Liver (tissue), 9 donors: ENCODE measurements around the gene ARAP2. TPM values are rescaled to one million over a fixed set of nuclear protein-coding genes. Genes with fewer than 3 reads are reported as not detected.

ENCODE experiments used
- DNase-seq: peaks from one replicate; pipeline ENCODE4 v3.0.0-alpha.2; 2017; ENCODE audit warnings: low spot score
- H3K27ac ChIP-seq, 2 donors: one replicate each; pipeline ENCODE4 v1.7.0; 2013; ENCODE audit warnings: inconsistent platforms in 2 of 2, low read length in 2 of 2, control low read depth in 1 of 2, low read depth in 1 of 2, mild to moderate bottlenecking in 1 of 2
- H3K27me3 ChIP-seq, 4 donors: one replicate each; pipeline versions ENCODE4 v1.6.1 to v1.7.0; 2013; ENCODE audit warnings: low read length in 3 of 4, inconsistent platforms in 1 of 4, mild to moderate bottlenecking in 1 of 4, moderate library complexity in 1 of 4; ENCODE audit not compliant: control insufficient read depth in 4 of 4, insufficient read depth in 4 of 4
- H3K36me3 ChIP-seq, 4 donors: one replicate each; pipeline versions ENCODE4 v1.6.1 to v1.7.0; 2013; ENCODE audit warnings: low read length in 3 of 4, mild to moderate bottlenecking in 3 of 4, low read depth in 1 of 4, moderate library complexity in 1 of 4; ENCODE audit not compliant: control insufficient read depth in 4 of 4, insufficient read depth in 3 of 4
- H3K4me1 ChIP-seq, 4 donors: one replicate each; pipeline versions ENCODE4 v1.6.1 to v1.7.0; 2013; ENCODE audit warnings: low read length in 3 of 4, mild to moderate bottlenecking in 3 of 4, moderate library complexity in 1 of 4; ENCODE audit not compliant: control insufficient read depth in 4 of 4, insufficient read depth in 4 of 4
- H3K4me3 ChIP-seq, 3 donors: one replicate each; pipeline versions ENCODE4 v1.6.1 to v1.7.0; 2013; ENCODE audit warnings: low read length in 3 of 3, control low read depth in 1 of 3, low read depth in 1 of 3, mild to moderate bottlenecking in 1 of 3
- H3K9ac ChIP-seq, 2 donors: one replicate each; pipeline ENCODE4 v1.7.0; 2013; ENCODE audit warnings: low read length in 2 of 2, mild to moderate bottlenecking in 2 of 2, moderate library complexity in 2 of 2, control low read depth in 1 of 2, low read depth in 1 of 2
- H3K9me3 ChIP-seq, 4 donors: one replicate each; pipeline versions ENCODE4 v1.6.1 to v1.7.0; 2013; ENCODE audit warnings: low read length in 3 of 4; ENCODE audit not compliant: control insufficient read depth in 4 of 4
- CTCF ChIP-seq: fragments of 150-350 bp; IDR thresholded peaks from 2 replicates; pipeline ENCODE4 v1.5.1; 2017; ENCODE audit warnings: improper control_type of control experiment, low read depth, low read length; ENCODE audit not compliant: missing input control
- FOXA1 ChIP-seq: IDR thresholded peaks from 2 replicates; pipeline ENCODE4 v1.6.1; 2016; ENCODE audit warnings: antibody characterized with exemption
- FOXA2 ChIP-seq: IDR thresholded peaks from 2 replicates; pipeline ENCODE4 v1.6.1; 2016; ENCODE audit warnings: antibody characterized with exemption
- GABPA ChIP-seq, 2 donors: IDR thresholded peaks in 1 of 2; conservative IDR thresholded peaks in 1 of 2; 2 replicates each; pipeline ENCODE4 v1.6.1; 2016; ENCODE audit warnings: antibody characterized with exemption in 2 of 2, mild to moderate bottlenecking in 1 of 2, moderate library complexity in 1 of 2
- HNF4A ChIP-seq, 2 donors: conservative IDR thresholded peaks; 2 replicates each; pipeline ENCODE4 v1.6.1; 2016; ENCODE audit warnings: antibody characterized with exemption in 2 of 2, mild to moderate bottlenecking in 2 of 2
- HNF4G ChIP-seq: IDR thresholded peaks from 2 replicates; pipeline ENCODE4 v1.6.1; 2016; ENCODE audit warnings: antibody characterized with exemption
- JUND ChIP-seq, 2 donors: IDR thresholded peaks; 2 replicates each; pipeline ENCODE4 v1.6.1; 2016; ENCODE audit warnings: antibody characterized with exemption in 2 of 2
- MAX ChIP-seq: IDR thresholded peaks from 2 replicates; pipeline ENCODE4 v1.6.1; 2016; ENCODE audit warnings: antibody characterized with exemption
- NR2F2 ChIP-seq: IDR thresholded peaks from 2 replicates; pipeline ENCODE4 v1.6.1; 2016; ENCODE audit warnings: antibody characterized with exemption
- RAD21 ChIP-seq, 2 donors: IDR thresholded peaks; 2 replicates each; pipeline ENCODE4 v1.6.1; 2016; ENCODE audit warnings: antibody characterized with exemption in 2 of 2, mild to moderate bottlenecking in 2 of 2
- REST ChIP-seq: IDR thresholded peaks from 2 replicates; pipeline ENCODE4 v1.6.1; 2016; ENCODE audit warnings: antibody characterized with exemption, mild to moderate bottlenecking
- RXRA ChIP-seq, 2 donors: IDR thresholded peaks; 2 replicates each; pipeline ENCODE4 v1.6.1; 2017 to 2018; ENCODE audit warnings: antibody characterized with exemption in 2 of 2, mild to moderate bottlenecking in 1 of 2
- SP1 ChIP-seq: IDR thresholded peaks from 2 replicates; pipeline ENCODE4 v1.6.1; 2018; ENCODE audit warnings: antibody characterized with exemption, mild to moderate bottlenecking
- YY1 ChIP-seq: IDR thresholded peaks from 2 replicates; pipeline ENCODE4 v1.6.1; 2016; ENCODE audit warnings: antibody characterized with exemption, mild to moderate bottlenecking
- ZBTB33 ChIP-seq: IDR thresholded peaks from 2 replicates; pipeline ENCODE4 v1.6.1; 2016; ENCODE audit warnings: antibody characterized with exemption
- WGBS: extraction: QIAGEN DNeasy Blood & Tissue Kit; methylation state at CpG from one replicate; pipeline ENCODE4 v1.1.7; 2013; 5-methylcytosine and 5-hydroxymethylcytosine counted together
- polyA plus RNA-seq, 2 donors: library from polyadenylated mRNA; stranded (reverse) in 1 of 2; unstranded in 1 of 2; fragments of 200-250 nt in 1 of 2; fragments of >200 nt in 1 of 2; fragmentation: Nextera tagmentation in 1 of 2; extraction: Ambion mirVana in 1 of 2; gene quantifications; one replicate each; pipeline versions ENCODE4 v1.2.1 to v1.2.3, GENCODE V29; 2013 to 2015
- total RNA-seq, 2 donors: library from RNA; depleted of rRNA; stranded (reverse); fragments of >200 nt; gene quantifications; one replicate each; pipeline ENCODE4 v1.2.3, GENCODE V29; 2014
- donor health status: healthy.
- donor health status: healthy.
- donor health status: healthy.
- donor health status: healthy.
- donor health status: healthy.

ARAP2 gene
- total and polyA plus RNA-seq, 4 donors, result 1.6 to 23.6 (median 5.4) TPM

- H3K4me1 ChIP-seq, result no peaks in the 10 kb centered on the region
- H3K27me3 ChIP-seq, result no peaks in the 10 kb centered on the region
- H3K4me3 ChIP-seq, result no peak overlapping the region
- no peak for TF ChIP-seq RAD21 (IDR thresholded peaks at IDR 0.05)
- no peak for TF ChIP-seq FOXA2
- TF ChIP-seq FOXA1, result no peak
- TF ChIP-seq REST, result no peak
- no peak for TF ChIP-seq JUND (IDR thresholded peaks at IDR 0.05)
- no peak for TF ChIP-seq NR2F2
- no peak overlapping the region for H3K27ac ChIP-seq
- WGBS, result 90% methylated on average over 4 of the region's 4 CpGs
- no peaks in the 10 kb centered on the region for H3K9me3 ChIP-seq
- peaks cover 4 to 35% (median 24%) of the 10 kb centered on the region in 4 donors for H3K36me3 ChIP-seq
- no peak for DNase-seq
- H3K9ac ChIP-seq, result no peak overlapping the region
Measured at GRCh38 chr4:36082817-36083216, 161.5 kb downstream of the ARAP2 start.

- H3K4me3 ChIP-seq, result no peak overlapping the region
- H3K27ac ChIP-seq, result no peak overlapping the region
- H3K4me1 ChIP-seq, result no peaks in the 10 kb centered on the region
- no peak for DNase-seq
- peaks cover 4 to 39% (median 25%) of the 10 kb centered on the region in 4 donors for H3K36me3 ChIP-seq
- no peak for TF ChIP-seq NR2F2
- no peak for TF ChIP-seq FOXA2
- TF ChIP-seq REST, result no peak
- no peak for TF ChIP-seq MAX
- no peak for TF ChIP-seq GABPA (IDR thresholded peaks at IDR 0.05 in 1 of 2, conservative IDR thresholded peaks at IDR 0.05 in 1 of 2)
- no peak for TF ChIP-seq RXRA (IDR thresholded peaks at IDR 0.05)
- TF ChIP-seq RAD21 (IDR thresholded peaks at IDR 0.05), result no peak
- no peak for TF ChIP-seq CTCF
- no peak for TF ChIP-seq YY1
- no peak for TF ChIP-seq HNF4A (conservative IDR thresholded peaks at IDR 0.05)
- no peak for TF ChIP-seq HNF4G
- TF ChIP-seq ZBTB33, result no peak
- no peak for TF ChIP-seq SP1
- TF ChIP-seq FOXA1, result no peak
- no peak overlapping the region for H3K9ac ChIP-seq
- no peaks in the 10 kb centered on the region for H3K9me3 ChIP-seq
- WGBS, result 89% methylated on average over 3 of the region's 3 CpGs
- no peaks in the 10 kb centered on the region for H3K27me3 ChIP-seq
Measured at GRCh38 chr4:36081185-36081584, 163.1 kb downstream of the ARAP2 start.
